NCI-H2081 (cell line): ENCODE results near the gene NAV3.
"Not testable (repeated sequence)": the region's sequence is repeated elsewhere in the genome, so short reads cannot be mapped to it uniquely, and the experiment has no call there.

Experiments
- DNase-seq, 2 experiments: peaks; one replicate each; lab custom pipeline; 2025; lab: John Stamatoyannopoulos, UW

The NAV3 gene

GRCh38 chr12:78040111-78040510, 209.4 kb downstream of the NAV3 start:
- DNase-seq = no peak

GRCh38 chr12:78050790-78051189, 220.1 kb downstream of the NAV3 start:
- DNase-seq = no peak

GRCh38 chr12:78055545-78055944, 224.9 kb downstream of the NAV3 start:
- no peak for DNase-seq

GRCh38 chr12:78057075-78057474, 226.4 kb downstream of the NAV3 start:
- no peak for DNase-seq

- DNase-seq = no peak
These were observed 229.5 kb downstream of the NAV3 start for GRCh38 chr12:78060186-78060585.

- DNase-seq = no peak
These were observed 232.1 kb downstream of the NAV3 start for GRCh38 chr12:78062786-78063185.

GRCh38 chr12:78081590-78082314, 251.1 kb downstream of the NAV3 start:
- no peak for DNase-seq

GRCh38 chr12:78085542-78086182, 255.0 kb downstream of the NAV3 start:
- DNase-seq = no peak

GRCh38 chr12:78086553-78087362, 256.1 kb downstream of the NAV3 start:
- no peak for DNase-seq

- no peak for DNase-seq
These were observed 256.6 kb downstream of the NAV3 start for GRCh38 chr12:78087363-78087675.

- DNase-seq = no peak
These were observed 257.7 kb downstream of the NAV3 start for GRCh38 chr12:78088391-78088832.

GRCh38 chr12:78090266-78090665, 259.6 kb downstream of the NAV3 start:
- no peak for DNase-seq

GRCh38 chr12:78095623-78096022, 264.9 kb downstream of the NAV3 start:
- no peak for DNase-seq

- peak in 1 of 2 experiments; percentile 58 for DNase-seq
These were observed 266.4 kb downstream of the NAV3 start for GRCh38 chr12:78096909-78097597.

- no peak for DNase-seq
These were observed 269.1 kb downstream of the NAV3 start for GRCh38 chr12:78099806-78100205.

- DNase-seq = peak in 1 of 2 experiments; percentile 14
These were observed 270.6 kb downstream of the NAV3 start for GRCh38 chr12:78101113-78101876.

- peak in 1 of 2 experiments; percentile 25 for DNase-seq
These were observed 271.4 kb downstream of the NAV3 start for GRCh38 chr12:78101946-78102635.

- DNase-seq = not testable (repeated sequence)
These were observed 272.1 kb downstream of the NAV3 start for GRCh38 chr12:78102801-78103200.

- DNase-seq = no peak
These were observed 285.2 kb downstream of the NAV3 start for GRCh38 chr12:78115889-78116288.

- DNase-seq = no peak
These were observed 287.3 kb downstream of the NAV3 start for GRCh38 chr12:78118036-78118435.

GRCh38 chr12:78118486-78118885, 287.8 kb downstream of the NAV3 start:
- no peak for DNase-seq
